Measurements from ENCODE around the gene ARPP21.

Gene ARPP21

DNA sequence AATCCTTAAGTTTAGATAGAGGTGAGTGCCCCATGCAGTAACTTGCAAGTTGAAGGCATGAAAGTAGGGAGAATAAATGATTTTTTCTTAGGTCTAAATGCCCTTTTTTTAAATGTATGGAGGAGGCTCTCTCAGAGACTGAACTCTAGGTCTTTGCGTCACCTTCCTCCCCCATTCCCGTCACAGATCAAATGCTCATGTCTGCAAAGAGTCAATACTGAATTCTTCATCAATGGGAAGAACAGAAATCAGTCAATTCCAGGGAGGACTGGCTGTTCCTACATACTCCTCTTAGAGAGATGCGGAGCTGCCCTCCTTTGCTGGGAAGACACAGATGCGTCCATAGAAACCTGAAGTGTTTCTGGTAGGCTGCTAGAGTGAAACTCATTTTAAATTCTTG is 98.2 kb downstream of the ARPP21 start:
- no peak for DNase-seq (ENCODE audit: low read depth)

DNA sequence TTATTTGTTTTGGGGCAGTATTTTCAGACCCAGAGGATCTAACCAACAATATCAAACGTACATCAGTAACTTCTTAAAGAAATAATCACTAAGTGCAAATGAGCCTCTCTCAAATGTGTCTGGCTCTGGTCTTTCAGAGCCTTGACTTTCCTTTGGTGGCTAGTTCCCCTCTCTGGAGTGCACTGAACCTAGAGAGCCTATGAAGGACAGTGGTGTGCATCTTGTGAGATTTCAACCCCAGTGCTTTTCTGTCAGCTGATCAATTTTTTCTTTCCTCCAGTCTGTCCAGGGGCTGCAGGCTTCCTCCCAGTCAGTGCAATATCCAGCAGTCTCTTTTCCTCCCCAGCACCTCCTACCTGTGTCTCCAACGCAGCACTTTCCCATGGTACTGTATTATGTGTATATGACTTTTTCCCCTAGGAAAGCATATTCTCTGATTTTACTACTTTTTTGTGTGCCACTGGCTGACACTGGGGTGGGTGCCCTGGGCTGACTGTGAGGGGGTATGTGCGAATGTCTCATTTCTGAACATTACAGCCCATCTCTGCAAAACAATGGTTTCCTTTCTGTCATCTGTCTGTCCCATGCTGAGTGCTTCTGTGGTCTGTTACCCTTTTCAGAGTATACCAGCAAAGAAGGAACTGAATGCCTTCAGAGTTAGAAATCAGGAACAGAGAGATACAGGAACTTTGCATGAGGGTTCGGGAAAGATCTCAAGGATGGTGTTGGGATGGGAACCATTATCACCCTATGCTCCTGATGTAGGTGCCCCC is 98.8 kb downstream of the ARPP21 start:
- DNase-seq (ENCODE audit: low read depth) = no peak

DNA sequence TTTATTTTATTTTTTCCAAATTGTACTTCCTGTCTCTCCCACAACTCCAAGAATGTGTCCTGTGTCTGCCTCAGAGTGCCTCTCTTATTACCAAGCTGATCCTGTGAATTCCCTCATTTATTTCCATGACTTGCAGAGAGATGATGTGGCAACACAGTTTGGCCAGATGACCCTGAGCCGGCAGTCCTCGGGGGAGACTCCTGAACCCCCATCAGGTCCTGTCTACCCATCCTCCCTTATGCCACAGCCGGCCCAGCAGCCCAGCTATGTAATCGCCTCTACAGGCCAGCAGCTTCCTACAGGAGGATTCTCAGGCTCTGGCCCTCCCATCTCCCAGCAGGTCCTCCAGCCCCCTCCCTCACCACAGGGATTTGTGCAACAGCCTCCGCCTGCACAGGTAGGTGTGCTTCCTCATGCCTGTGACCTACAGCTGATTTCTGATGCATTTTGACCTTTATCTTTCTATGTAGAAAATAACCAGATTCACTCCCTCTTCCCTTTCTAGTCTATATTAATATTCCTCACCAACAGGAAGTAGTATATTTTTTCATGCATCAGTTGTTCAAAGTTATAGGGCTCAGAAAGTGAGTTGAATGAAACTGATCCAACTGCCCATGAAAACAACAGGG is 100.0 kb downstream of the ARPP21 start:
- no peak for DNase-seq (ENCODE audit: low read depth)

DNA sequence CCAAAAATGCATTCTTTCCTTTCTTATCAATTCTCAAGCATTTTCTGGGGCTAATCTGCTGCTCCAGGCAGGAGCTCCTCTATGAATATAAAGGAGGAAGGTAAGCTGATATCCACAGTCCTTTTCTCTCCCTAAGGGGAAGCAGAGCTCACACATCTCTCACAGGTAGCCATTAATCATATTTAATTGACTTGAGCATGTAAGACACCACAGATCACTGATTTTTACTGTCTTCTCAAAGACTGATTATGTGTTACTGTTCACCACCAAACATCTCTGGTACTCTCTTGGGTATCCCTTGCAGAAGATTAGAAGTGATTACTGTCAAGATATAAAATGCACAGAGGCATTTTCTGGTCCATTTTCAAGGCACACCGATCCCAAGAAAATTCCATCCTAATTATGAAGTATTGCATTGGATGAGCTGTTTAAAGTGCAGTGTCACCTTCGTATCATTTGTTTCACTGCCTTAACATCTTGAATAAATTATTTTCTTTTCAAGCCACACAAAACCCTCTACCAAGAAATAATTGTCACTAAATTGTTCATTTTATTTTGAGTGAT is 100.7 kb downstream of the ARPP21 start:
- DNase-seq (ENCODE audit: low read depth) = no peak

DNA sequence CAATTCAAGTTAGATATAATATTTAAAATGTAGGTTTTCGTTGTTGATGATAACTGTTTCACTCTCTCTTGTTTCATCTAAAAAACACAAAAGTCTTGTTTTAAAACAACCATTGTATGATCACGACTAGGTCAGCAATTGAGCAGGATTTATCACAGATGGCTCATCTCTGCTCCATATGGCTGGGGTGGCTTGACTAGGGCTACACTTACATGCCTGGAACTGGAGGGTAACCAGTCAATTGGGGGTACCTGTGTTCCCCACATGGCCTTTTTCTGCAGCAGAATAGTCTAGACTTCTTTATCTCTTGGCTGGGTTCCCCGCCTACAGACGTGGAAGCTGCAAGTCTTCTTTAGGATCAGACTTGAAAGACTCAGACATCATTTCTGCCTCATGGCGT is 103.9 kb downstream of the ARPP21 start:
- DNase-seq (ENCODE audit: low read depth) = no peak

DNA sequence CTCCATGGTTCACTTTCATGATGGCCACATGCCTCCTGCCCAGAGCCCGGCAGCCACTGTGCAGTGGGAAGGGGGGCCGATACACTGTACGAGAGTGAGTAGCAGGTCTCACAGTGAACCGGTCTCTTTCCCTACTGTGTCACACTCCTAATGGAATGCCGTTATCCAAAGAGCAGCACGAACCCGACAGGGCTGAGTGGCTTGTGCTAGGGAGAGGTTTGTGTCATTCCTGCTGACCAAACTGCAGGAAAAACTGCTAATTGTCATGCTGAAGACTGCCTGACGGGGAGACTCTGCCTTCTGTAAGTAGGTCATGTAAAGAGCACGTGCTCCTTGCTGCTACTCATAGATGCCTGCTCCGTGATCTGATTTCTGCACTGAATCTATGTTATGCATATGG is 105.1 kb downstream of the ARPP21 start:
- no peak for DNase-seq (ENCODE audit: low read depth)

DNA sequence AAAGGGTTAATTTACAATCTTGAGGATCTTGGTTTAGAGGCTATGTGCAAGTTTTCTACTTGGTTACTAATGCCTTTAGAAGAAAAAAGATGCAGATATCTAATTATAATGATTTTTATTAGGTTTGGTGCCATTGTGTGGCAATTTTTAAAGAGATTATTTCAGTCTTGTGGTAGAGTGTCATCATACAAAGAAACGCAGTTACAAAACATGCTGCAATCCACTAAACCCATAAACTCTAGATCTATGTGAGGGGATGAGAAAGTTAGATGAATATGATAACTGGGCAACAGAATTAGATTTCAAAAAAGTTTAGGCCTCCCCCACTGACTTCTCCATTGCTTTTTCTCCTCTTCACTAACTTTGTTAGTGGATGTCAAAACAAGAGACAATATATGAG is 106.0 kb downstream of the ARPP21 start:
- no peak for DNase-seq (ENCODE audit: low read depth)

DNA sequence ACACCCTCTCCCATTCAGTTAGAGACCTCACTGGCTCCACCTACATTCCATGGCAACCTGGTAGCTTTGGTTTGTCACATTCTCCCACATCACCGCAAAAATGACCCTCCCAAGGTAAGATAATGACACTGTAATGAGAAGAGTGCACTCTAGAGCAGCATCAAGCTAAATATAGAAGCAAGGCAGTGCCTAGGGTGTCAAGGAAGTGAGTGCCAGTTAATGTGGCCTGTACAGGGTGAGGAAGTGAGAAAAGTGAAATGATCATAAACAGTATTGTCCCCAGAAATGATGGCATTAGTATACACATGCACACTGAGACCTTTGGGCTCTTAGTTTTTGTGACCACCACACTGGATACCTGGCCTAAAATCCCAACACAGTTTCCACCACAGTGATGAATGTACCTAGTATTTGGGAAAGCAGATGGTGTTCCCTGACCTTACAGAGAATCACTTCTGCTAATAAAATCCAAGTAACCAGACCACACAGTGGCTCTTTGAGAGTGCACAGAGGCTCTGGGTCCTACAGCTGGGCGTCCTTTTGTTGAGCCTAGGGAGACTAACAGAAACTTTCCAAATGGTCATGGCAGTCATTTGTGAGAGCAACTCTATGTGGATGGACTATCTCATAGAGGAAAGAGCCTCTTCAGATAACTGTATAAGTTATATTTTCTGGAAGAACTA is 106.6 kb downstream of the ARPP21 start:
- DNase-seq (ENCODE audit: low read depth) = no peak

DNA sequence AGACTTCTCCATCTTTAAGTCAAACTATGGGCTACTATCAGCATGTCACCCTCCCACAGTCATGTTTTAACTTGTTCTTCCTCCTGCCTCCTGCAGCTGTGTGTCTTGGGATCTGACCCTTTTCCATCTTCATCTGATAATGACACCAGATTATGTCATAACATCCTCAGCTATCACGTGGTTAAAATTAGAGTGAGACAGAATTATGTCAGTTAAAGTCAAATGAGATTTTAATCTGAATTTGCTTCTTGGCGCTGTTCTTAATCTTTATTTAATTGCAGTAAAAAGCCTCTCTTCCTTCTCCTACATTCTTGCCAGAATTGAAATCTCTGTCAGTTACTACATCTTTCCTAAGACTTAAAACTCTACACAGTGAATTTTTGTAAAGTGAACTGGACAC is 107.2 kb downstream of the ARPP21 start:
- DNase-seq (ENCODE audit: low read depth) = no peak

DNA sequence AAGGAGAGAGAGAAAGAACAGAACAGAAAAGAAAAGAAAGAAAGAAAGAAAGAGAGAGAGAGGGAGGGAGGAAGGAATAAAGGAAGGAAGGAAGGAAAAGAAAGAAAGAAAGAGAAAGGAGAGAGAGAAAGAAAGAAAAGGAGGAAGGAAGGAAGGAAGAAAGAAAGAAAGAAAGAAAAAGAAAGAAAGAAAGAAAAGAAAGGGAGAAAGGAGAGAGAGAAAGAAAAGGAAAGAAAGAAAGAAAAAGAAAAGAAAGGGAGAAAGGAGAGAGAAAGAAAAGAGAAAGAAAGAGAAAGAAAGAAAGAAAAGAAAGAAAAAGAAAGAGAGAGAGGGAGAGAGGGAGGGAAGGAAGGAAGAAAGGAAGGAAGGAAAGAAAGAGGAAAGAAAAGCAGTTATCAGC is 108.8 kb downstream of the ARPP21 start:
- no peak for DNase-seq (ENCODE audit: low read depth)

DNA sequence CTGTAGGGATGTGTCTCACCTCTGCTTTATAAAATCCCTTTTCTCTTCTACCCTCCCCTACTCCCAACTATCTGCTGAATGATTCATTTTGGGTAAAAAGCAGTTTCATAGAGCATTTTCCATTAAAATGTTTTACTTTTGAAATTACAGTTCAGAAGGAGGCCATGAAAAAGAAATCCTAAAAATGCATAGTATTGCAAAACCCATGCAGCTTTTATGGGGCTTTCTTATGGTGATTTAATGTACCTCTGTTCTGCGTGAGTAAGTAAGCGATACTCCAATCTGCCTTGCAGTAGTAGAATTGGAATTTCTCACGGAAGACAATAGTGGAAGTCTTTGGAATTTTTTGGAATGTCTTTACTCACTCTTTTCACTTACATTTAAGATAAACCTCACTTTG is 111.9 kb downstream of the ARPP21 start:
- DNase-seq (ENCODE audit: low read depth) = no peak

DNA sequence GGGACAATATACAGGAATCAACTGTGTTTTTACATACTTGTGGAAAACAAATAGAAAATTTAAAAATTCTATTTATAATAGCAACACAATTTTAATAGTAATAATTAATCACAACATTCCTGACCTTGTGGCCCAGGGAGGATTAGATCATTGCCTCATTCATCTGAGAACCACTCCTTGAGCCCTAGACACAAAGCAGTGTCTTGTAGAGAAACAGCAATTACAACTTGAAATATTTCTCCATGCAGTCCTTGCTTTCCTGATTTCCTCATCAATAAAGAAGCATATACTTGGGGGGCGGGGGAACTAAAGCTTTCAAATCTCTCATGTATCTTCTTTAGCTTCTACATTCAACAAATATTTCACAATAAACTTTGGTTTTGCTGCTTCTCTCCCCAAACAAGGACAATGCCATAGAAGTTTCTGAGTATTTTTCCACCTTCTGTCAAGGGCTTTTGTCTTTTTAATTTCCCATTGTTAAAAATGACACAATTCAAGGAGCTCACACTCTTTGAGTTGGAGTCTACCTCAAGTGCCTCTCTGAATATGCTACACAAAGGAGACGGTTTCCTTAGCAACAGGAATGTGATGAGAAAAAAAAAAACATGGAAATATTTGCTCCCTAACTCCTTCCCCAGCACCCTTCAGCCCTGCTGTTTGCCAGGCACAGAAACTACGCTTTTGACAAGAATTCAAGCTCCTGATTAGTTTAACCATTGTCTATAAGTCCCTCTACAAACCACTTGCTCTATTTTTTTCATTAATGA is 118.8 kb downstream of the ARPP21 start:
- DNase-seq (ENCODE audit: low read depth) = no peak

DNA sequence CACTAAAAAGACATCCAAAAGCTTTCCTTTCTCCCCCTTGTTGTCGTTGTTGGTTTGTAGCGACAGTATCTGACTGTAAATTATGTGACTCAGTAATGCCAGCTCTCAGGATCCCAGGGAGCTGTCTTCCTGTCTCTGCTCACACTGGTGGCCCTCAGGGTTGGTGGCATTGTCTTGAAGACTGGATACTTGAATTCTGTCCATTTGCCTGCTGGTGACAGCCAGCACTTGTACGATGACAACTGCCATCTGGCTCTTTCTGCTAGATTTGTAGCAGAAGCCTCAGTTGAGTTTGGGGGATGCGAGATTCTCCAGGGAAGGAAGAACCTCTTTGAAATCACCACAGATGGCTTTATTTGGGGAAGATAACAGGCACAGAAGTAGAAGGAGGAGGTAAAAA is 120.8 kb downstream of the ARPP21 start:
- no peak for DNase-seq (ENCODE audit: low read depth)

DNA sequence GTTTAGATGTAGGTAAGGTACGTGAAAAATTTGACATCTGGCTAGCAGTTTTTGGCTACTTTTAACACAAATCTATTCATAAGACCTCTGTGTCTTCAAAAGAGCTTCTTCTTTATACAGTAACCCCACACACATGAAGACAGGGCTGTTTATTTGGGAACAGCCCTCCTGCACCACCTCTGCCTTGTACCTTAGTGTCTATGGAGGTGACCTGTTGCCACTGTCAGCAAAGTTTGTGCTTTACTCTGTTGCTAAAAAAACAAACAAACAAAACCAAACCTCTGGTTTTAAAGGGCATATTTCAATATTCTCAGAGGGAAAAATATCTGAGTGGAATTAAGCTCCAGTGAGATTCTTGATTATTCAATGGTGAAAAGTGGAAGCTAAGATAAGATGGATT is 122.0 kb downstream of the ARPP21 start:
- DNase-seq (ENCODE audit: low read depth) = no peak

DNA sequence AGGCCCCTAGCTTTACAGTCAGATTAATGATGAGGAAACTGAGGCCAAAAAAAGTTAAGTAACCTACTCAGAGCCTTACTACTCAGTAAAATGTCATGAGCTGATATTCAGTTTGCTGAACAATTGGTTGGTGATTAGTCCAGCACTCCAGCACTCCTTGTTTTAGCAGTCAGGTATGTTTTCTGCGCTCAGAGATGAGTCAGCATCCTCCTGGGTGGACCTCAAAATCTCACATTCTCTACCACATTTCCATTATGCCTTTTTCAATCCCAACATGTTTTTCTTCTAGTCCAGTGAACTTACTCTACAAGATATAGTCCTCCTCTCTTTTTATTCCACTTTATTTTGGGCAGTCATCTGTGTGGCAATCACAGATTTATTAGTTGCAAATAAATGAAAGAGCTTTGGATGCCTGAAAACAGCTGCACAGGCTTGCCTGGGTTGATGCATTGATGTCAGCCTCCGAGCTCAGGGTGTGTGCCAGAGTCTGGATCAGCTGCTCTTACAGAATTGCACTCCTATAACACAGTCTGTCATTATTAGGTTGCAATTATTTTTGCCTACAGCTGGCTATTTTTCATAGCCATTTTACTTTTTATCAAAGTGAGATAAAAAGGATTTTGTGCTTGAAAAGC is 133.2 kb downstream of the ARPP21 start:
- no peak for DNase-seq (ENCODE audit: low read depth)

DNA sequence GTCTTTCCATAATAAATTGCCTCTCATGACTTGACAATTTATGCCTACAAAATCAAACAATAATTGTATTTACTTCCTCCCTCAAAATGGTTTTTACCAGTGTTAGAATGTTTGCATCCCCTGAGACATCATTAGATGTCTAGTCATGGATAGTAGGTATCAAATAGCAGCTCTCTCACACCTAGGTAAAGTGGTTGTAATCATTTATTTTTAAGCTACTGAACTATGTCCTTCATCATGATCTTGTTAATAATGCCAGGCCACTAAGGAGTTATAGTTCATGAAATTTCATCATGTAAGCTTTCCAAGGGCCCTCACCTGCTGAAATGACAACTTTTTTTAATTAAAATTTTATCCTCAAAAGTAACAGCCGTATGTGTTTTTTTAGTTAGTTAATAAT is 134.1 kb downstream of the ARPP21 start:
- DNase-seq (ENCODE audit: low read depth) = no peak

DNA sequence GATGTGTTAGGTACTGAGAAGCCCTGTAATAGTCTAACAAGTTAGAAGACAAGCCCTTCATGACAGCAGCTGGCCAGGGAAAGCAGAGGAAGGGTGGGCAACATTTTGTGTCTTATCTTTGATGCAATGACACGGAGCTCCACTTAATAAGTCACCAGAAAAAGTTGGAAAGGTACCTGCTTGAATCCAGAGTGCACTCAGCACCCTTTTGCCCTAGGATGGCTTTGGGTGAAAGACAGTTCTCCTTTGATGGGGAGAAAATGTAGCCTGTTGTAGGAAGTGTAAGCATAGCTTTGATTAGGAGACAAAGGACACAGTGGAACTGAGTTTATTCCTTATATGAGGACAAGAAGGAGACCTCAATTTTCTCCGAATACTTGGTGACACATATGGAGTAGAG is 137.0 kb downstream of the ARPP21 start:
- no peak for DNase-seq (ENCODE audit: low read depth)

DNA sequence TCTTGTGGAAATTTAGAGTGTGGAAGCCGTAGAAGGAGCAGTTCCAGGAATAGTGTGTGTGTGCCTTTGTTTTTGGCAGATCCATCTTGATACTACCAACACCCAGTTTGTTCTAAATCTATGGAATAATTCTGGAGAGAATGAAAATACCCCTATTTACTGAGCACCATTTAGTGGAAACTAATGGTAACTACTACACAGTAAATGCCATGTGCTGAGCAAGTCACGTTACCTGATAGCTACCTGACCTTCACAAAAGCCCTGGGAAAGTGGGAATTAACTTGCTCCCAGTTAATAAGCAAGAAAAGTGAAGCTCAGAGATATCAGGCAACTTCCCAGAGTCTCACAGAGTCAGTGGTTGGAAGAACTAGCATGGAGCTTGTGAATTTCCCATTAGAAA is 137.7 kb downstream of the ARPP21 start:
- no peak for DNase-seq (ENCODE audit: low read depth)

DNA sequence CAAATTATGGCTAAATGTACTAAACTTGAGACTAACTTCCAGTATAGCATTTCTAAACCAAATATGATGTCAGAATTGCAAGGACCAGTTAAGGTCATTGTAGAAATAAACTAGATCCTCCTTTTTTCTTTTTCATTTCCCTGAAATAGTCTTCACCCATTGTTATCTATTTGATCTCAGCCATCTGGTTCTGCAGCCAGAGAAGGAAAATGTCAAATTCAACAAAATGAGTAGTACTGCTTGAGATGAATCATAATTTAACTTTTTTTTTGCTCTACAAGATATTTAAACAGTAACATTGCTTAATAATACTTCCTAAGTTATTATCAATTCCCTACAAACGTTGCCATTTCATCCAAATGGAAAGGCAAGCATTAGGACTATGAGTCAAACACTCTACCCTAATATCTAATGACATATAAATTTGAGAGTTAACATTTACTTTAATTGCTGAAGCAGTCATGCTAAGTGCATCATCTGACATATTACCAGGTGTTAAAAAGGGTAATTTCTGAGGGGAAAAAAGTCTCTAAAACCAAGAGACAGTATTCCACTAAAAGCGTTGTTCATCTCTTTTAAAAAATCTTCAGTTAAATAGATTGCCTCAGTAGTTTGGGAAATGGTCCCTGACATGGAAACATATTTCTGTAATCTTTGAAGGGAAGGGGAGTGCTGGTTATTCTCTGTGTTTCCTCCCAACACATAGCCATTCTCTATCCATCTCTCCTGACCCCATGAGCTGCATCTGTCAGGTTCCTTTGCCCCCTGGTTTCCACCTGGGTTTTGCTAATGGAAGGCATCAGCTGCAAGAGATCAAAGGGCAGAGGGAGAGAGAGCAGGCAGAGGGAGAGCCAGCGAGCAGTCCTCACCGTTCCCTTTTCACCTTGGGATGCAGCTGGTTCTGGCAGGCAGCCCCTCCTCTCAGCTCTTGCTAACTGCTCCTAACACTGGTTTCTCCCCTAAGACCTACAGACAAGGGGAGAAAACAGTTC is 138.5 kb downstream of the ARPP21 start:
- DNase-seq (ENCODE audit: low read depth) = no peak

DNA sequence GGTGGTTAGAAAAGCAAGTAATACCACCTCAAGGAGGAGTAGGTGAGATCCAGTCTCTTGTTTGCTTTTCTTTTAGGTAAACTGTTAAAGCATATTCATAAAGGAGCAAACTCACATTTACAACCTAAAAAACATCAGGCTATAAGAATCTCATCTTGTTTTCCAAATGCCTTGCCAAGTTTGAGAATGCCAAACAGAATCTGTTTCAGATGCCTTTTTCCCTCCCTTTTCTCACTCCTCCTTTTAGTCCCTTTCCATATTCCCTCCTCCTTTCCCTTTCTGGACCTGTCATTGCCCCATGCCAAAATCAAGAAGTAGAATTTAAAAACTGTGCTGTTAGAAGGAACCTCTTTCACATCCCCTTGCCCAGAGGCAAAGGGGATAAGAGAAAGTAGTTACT is 140.3 kb downstream of the ARPP21 start:
- no peak for DNase-seq (ENCODE audit: low read depth)

DNA sequence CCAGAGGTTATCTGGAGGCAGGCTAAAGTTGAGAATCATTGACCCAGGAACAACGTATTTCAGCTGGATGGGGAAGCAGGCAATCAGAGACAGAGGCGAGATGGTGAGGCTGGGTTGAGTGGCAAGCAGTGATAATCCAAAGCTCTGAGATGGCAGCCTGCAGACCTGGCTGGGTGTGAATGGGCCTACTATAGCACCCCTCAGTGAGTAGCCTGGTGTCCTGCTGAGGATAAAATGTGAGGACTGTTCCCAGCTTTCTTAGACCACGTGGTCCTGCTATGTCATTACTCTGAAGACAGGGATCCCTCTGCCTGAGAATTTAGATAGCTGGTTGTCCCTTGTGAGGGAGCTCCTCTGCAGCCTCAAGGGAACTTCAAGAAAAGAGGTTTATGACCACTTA is 141.5 kb downstream of the ARPP21 start:
- no peak for DNase-seq (ENCODE audit: low read depth)
